ENCODE measurements around the gene ALOX12B.

Gene ALOX12B

GRCh38 chr17:8100111-8100510 is 12.6 kb upstream of the ALOX12B start:
- H3K4me3 ChIP-seq (ENCODE audit: low read depth, low read length), result no peak overlapping the region
- TF ChIP-seq, protein P1, sequence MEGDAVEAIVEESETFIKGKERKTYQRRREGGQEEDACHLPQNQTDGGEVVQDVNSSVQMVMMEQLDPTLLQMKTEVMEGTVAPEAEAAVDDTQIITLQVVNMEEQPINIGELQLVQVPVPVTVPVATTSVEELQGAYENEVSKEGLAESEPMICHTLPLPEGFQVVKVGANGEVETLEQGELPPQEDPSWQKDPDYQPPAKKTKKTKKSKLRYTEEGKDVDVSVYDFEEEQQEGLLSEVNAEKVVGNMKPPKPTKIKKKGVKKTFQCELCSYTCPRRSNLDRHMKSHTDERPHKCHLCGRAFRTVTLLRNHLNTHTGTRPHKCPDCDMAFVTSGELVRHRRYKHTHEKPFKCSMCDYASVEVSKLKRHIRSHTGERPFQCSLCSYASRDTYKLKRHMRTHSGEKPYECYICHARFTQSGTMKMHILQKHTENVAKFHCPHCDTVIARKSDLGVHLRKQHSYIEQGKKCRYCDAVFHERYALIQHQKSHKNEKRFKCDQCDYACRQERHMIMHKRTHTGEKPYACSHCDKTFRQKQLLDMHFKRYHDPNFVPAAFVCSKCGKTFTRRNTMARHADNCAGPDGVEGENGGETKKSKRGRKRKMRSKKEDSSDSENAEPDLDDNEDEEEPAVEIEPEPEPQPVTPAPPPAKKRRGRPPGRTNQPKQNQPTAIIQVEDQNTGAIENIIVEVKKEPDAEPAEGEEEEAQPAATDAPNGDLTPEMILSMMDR (IDR thresholded peaks at IDR 0.05; ENCODE audit: borderline replicate concordance, insufficient read depth, low read depth, low read length), result no peak

GRCh38 chr17:8096541-8096940 is 9.0 kb upstream of the ALOX12B start:
- TF ChIP-seq, protein P1 (IDR thresholded peaks at IDR 0.05; ENCODE audit: borderline replicate concordance, insufficient read depth, low read depth, low read length), result no peak
- H3K4me3 ChIP-seq (ENCODE audit: low read depth, low read length), result no peak overlapping the region

DNA sequence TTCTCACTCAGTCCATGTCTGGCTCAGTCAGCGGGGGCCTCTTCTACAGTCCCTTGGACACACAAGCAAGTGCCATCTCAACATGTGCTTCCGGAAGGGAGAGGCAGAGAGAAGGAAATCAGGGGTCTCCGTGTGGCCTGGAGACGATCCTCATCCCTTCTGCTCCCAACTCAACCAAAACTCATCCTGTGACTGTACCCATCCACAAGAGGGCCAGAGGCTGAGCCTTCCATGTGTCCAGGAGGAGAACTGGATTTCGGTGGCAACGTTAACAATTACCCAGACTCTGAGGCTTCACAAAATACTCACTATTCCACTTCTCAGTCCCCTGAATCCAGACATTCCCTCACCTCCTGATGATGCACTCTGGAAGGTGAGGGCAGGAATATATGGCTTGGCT is 7.8 kb upstream of the ALOX12B start:
- TF ChIP-seq, protein P1 (IDR thresholded peaks at IDR 0.05; ENCODE audit: borderline replicate concordance, insufficient read depth, low read depth, low read length), result no peak
- H3K4me3 ChIP-seq (ENCODE audit: low read depth, low read length), result no peak overlapping the region

DNA sequence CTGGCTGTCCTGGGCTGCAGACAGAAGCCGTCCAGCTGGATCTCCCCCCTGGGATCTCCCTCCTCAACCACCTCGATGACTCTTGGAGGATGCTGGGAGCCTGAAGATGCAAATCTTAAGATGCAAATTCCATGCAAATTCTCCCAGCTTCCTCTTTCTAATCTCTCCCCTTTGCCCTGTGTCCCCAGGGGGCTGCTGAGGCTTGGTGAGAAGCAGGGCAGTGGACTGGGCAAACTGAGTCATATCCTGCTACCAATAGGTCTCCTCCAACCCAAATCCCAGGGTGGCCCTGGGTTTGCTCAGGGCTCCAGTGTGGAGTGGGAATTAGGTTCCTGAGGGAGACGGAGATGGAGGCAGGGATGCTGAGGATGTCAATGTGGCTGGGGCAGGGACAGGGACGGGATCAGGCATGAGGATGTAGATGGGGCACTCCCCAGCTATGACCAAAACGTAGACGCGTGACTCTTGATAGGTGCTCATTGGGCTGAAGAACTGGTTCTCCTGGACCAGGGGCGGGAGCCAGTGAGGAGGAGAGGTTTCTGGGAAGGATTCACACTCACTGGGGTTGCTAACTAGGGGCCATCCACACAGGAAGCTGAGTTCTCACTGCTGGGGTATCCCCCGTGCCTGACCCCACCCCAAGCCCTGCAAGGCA is 3.6 kb upstream of the ALOX12B start:
- TF ChIP-seq, protein P1 (IDR thresholded peaks at IDR 0.05; ENCODE audit: borderline replicate concordance, insufficient read depth, low read depth, low read length), result no peak

DNA sequence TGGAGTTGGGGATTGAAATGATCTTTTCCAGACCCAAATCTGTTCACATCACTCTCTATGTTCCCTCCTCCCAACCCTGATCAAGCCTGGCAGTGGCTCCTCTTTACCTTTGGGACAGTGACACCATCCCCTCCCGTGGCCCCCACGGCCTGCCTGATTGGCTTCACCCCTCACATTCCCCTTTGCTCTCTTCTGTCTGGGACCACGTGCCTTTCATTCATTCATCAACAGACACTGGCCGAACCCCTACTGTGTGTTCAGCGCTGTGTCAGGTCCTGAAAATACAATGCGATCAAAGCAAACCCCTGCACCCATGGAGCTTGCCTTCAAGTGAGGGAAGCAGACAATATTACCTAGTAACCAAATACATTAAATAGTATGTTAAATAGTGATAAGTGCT is 2.2 kb upstream of the ALOX12B start:
- no peak overlapping the region for H3K4me3 ChIP-seq (ENCODE audit: low read depth, low read length)
- TF ChIP-seq, protein P1 (IDR thresholded peaks at IDR 0.05; ENCODE audit: borderline replicate concordance, insufficient read depth, low read depth, low read length), result no peak

More for the DNA sequence above, 3.6 kb upstream of the ALOX12B start:
- no peak overlapping the region for H3K4me3 ChIP-seq (ENCODE audit: low read depth, low read length)

- no peak overlapping the region for H3K4me3 ChIP-seq (ENCODE audit: low read depth, low read length)
- TF ChIP-seq, protein P1 (IDR thresholded peaks at IDR 0.05; ENCODE audit: borderline replicate concordance, insufficient read depth, low read depth, low read length), result no peak
Observed at GRCh38 chr17:8087952-8088230, 375 bp upstream of the ALOX12B start.

DNA sequence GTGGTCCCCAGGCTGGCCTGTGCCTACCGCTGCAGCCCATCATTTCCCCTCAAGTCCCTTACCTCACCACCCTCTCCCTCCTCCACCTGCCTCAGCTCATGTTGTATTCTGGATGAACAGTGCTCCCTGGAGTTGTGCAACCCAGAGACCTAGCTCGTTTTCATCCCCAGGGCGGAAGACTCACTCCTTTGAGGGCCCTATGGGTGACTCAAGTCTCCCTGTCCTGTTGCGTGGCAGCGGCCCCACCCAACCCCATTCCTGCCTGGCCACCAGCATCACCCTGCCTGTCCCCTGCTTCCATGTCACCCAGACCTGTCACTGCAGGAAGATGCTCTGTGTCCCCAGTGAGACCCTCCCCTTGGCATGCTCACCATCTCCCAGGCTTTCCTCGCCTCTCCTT is 3.3 kb downstream of the ALOX12B start:
- H3K4me3 ChIP-seq (ENCODE audit: low read depth, low read length), result no peak overlapping the region
- TF ChIP-seq, protein P1 (IDR thresholded peaks at IDR 0.05; ENCODE audit: borderline replicate concordance, insufficient read depth, low read depth, low read length), result no peak
